H1 (cell line): ENCODE measurements around the gene PLEKHM1.

Source experiments
- CEBPB ChIP-seq: IDR thresholded peaks from 2 replicates; pipeline ENCODE4 v1.6.1; 2012; ENCODE audit warnings: low read depth, low read length
- CTBP2 ChIP-seq: IDR thresholded peaks from 2 replicates; pipeline ENCODE4 v1.7.0; 2011; ENCODE audit warnings: borderline replicate concordance, mild to moderate bottlenecking, moderate library complexity, mixed read lengths, low read length; ENCODE audit not compliant: insufficient read depth, insufficient read length
- CTCF ChIP-seq, 3 experiments: IDR thresholded peaks; 1 replicate in 2 of 3; 2 replicates in 1 of 3; pipeline versions ENCODE4 v1.5.1 to v1.6.1; 2011; ENCODE audit warnings: low read length in 3 of 3, mild to moderate bottlenecking in 3 of 3, inconsistent platforms in 2 of 3, low read depth in 1 of 3, moderate library complexity in 1 of 3; ENCODE audit not compliant: insufficient read depth in 1 of 3; ENCODE audit errors: control extremely low read depth in 1 of 3
- EZH2 ChIP-seq: fragments of 200-600 bp; sonication (generic); IDR thresholded peaks from 2 replicates; pipeline ENCODE4 v1.7.1; 2012; ENCODE audit warnings: low read depth, mild to moderate bottlenecking, moderate library complexity, low read length, inconsistent platforms; ENCODE audit not compliant: severe bottlenecking
- GABPA ChIP-seq: IDR thresholded peaks from 2 replicates; pipeline ENCODE4 v1.6.1; 2011; ENCODE audit warnings: mild to moderate bottlenecking, low read length, moderate library complexity, borderline replicate concordance; ENCODE audit not compliant: insufficient read depth
- POLR2A ChIP-seq, 2 experiments: IDR thresholded peaks; 1 replicate in 1 of 2; 2 replicates in 1 of 2; pipeline ENCODE4 v1.6.1; 2011; ENCODE audit warnings: low read depth in 2 of 2, low read length in 2 of 2, mild to moderate bottlenecking in 2 of 2; ENCODE audit errors: control extremely low read depth in 1 of 2
- RAD21 ChIP-seq, 2 experiments: IDR thresholded peaks in 1 of 2; conservative IDR thresholded peaks in 1 of 2; 2 replicates each; pipeline ENCODE4 v1.6.1; 2011; ENCODE audit warnings: low read depth in 2 of 2, low read length in 2 of 2, improper control_type of control experiment in 1 of 2, inconsistent platforms in 1 of 2, mild to moderate bottlenecking in 1 of 2, moderate library complexity in 1 of 2
- RFX5 ChIP-seq: IDR thresholded peaks from 2 replicates; pipeline ENCODE4 v1.6.1; 2011; ENCODE audit warnings: low read depth, low read length, improper control_type of control experiment, borderline replicate concordance
- SIX5 ChIP-seq: IDR thresholded peaks from 2 replicates; pipeline ENCODE4 v1.6.1; 2011; ENCODE audit warnings: mild to moderate bottlenecking, low read depth, low read length
- SP2 ChIP-seq: IDR thresholded peaks from 2 replicates; pipeline ENCODE4 v1.6.1; 2012; ENCODE audit warnings: mild to moderate bottlenecking, low read length, inconsistent platforms
- SUZ12 ChIP-seq: fragments of 200-600 bp; sonication (generic); IDR thresholded peaks from 2 replicates; pipeline ENCODE4 v1.6.1; 2012; ENCODE audit warnings: mild to moderate bottlenecking, inconsistent platforms, low read length, moderate library complexity, mixed read lengths
- ZNF274 ChIP-seq: IDR thresholded peaks from 2 replicates; pipeline ENCODE4 v1.7.0; 2012; ENCODE audit warnings: low read length, borderline replicate concordance; ENCODE audit errors: extremely low read depth

- TF ChIP-seq RFX5, result no peak
- TF ChIP-seq SUZ12, result no peak
- TF ChIP-seq CTCF (IDR thresholded peaks at IDR 0.05; ENCODE audit: control extremely low read depth in 1 of 3, insufficient read depth in 1 of 3, low read depth in 1 of 3, low read length in 3 of 3), result no peak
- no peak for TF ChIP-seq CTBP2
- no peak for TF ChIP-seq SP2
- no peak for TF ChIP-seq EZH2
- TF ChIP-seq GABPA, result no peak
- no peak for TF ChIP-seq ZNF274
- no peak for TF ChIP-seq POLR2A (IDR thresholded peaks at IDR 0.05; ENCODE audit: control extremely low read depth in 1 of 2, low read depth in 2 of 2, low read length in 2 of 2)
- TF ChIP-seq RAD21 (IDR thresholded peaks at IDR 0.05 in 1 of 2, conservative IDR thresholded peaks at IDR 0.05 in 1 of 2; ENCODE audit: low read depth in 2 of 2, low read length in 2 of 2), result no peak
- TF ChIP-seq SIX5, result no peak
- TF ChIP-seq CEBPB, result no peak
These were observed 92.7 kb downstream of the PLEKHM1 start for GRCh38 chr17:45397796-45398195.
